Measurements from ENCODE around the gene UGGT1.

UGGT1 gene

DNA sequence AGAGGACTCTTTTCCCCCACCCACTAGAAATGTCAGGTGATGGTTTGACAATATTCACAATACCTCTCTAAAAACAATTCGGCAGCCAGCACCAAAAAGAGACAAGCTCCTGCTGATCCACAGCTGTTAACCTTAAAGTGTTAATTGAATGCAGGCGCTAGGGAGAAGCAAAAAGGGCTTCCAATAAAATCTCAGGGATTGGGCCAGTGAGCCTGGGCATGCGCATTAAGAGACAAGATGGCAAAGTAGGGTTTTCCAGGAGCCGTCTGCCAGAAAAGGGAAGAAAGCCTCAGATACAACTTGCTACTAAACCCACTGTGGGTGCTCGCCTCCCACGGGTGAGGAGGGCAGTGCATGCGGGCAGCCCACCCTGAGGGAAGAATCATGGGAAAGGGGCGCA lies 128.9 kb downstream of the UGGT1 start:
- DNase-seq: no peak

DNA sequence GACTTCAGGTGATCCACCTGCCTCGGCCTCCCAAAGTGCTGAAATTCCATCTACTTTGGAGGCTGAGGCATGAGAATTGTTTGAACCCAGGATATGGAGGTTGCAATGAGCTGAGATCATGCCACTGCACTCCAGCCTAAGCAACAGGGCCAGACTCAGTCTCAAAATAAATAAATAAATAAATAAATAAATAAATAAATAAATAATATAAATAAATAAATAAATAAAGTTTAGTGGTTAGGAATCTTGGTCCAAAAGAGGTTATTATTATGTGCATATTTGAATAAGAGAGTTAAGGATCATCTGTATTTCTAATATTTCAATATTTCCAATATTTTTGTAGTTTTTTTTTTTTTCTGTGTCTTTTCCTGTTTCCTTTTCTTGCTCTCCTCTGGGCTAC lies 136.9 kb downstream of the UGGT1 start:
- DNase-seq: no peak

GRCh38 chr2:128228894-128229293 lies 137.9 kb downstream of the UGGT1 start:
- DNase-seq: peak; percentile 57

- peak; percentile 61 for DNase-seq
These were observed 142.2 kb downstream of the UGGT1 start for GRCh38 chr2:128232965-128233789.

DNA sequence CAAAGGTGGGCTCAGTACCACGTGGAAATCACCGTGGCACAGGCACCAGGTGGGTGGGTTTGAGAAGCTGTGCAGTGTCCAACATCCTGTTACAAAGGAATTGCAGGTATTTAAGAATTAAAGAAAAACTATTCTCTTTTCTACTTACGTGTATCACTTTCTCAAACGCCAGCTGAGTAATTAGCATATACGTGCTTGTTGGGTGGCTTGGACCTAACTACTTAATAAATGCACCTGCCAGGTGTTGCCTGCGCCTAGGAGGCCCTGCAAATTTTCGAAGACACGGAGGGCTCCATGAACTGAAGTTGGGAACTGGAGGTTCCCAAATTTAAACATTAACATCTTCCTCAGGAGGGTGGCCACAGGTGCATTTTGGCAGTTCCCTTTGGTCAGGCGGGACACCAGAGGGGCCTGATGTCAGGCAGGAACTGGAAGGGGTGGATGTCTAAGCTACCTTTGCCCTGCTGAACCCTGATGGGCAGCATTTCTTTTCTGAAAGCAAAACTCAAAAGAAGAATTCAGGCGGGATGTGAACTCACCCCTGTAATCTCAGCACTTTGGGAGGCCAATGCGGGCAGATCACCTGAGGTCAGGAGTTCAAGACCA lies 142.9 kb downstream of the UGGT1 start:
- peak; percentile 61 for DNase-seq

- DNase-seq: peak; percentile 3
These were observed 143.6 kb downstream of the UGGT1 start for GRCh38 chr2:128234613-128235012.

DNA sequence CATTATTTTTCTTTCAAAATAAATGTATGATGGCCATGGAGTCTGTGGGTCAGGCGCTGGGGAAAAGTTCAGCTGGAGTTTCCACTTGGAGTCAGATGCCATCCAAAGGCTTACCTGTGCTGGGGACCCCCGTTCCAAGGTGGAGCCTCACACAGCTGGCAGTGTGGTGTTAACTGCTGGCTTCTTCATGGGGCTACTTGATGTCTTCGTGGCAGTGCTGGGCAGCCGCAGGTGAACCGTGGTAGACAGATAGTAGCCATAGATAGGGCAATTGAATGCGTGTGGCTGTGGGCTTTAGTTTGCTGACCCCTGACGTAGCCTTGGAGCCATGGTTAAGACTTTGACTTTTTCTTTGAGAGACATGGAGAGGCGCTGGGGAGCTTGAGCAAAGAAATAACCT lies 144.6 kb downstream of the UGGT1 start:
- DNase-seq: no peak

DNA sequence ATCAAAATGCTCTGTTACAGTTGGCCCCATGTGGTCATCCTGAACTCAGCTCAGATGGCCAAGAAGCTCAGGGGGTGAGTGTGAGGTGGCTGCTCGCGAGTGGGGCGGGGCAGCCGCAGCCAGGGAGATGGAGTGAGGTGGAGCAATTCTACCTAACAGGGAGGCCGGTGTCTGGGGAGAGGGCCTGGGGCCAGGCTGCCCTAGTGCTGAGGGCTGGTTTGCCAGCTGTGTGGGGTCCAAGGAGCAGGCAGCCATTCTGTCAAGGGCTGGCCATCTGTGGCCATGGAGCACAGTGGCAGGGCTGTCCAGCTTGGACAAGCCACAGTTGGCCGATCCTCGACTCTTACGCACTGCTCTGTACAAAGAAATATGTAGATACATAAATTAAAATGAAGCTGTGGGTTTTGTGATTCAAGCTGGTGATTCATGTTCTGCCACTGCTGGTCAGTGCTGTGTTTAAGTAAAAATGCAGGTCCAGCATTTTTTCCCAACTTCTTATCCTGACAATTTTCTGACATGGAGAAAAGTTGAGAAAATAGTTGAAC lies 145.6 kb downstream of the UGGT1 start:
- DNase-seq: no peak

GRCh38 chr2:128237081-128237534 lies 146.1 kb downstream of the UGGT1 start:
- no peak for DNase-seq

DNA sequence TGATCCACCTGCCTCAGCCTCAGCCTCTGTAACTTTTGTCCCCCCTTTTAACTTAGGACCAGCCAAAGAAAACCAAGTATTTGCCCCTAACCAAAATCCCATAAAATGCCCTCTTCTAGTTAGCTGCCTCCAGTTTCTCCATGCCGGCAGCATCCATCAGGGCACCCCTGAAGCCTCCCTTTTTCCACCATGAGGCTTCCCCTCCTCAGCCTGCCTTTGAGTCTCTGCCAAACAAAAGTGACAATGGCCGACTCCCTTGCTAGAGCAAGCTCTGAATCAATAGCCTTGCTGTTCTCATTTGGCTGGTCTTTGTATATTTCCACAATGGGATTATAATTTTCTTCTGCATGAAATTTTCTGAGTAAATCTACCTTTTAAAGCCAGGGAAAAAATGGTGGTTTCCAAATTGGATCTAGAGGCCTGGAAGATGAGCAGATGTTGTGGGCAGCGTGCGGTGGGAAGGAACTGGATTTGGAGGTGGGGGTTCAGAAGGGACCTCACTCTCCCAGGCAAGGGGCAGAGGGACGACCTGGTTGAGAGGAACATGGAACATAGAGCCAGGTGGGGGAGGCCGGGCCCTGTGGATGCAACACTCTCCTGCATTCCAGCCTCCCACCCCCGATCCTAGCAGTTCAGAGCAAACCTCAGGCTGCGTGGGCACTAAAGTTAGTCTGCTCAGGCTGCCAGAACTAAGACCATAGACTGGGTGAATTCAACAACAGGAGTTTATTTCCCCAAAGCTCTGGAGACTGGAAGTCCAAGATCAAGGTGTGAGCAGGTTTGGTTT lies 147.1 kb downstream of the UGGT1 start:
- no peak for DNase-seq

DNA sequence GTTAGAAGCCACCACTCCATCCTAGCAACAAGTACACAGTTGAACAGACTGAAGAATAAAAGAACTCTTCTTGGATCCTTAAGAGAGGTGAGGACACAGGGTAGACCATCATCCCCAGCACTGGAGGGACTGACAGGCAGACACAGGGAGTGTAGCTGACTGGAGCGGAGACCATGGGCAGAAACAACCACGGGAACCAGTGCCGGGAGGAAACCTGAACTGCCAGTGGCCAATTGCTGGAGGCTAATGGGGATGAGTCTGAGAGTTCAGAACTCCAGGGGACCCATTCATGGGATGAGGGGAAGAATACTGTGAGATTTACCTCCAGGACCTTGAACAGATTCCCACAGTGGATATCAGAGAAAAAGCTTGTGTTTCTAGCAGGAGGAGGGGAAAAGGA lies 150.9 kb downstream of the UGGT1 start:
- no peak for DNase-seq
